Measurements from ENCODE around the gene DSTYK. TPM values are rescaled to one million over a fixed set of nuclear protein-coding genes. Genes with fewer than 3 reads are reported as not detected.

The DSTYK gene
- total and polyA plus RNA-seq, 9 donors, result 8.8 to 20.0 (median 18.0) TPM

GRCh38 chr1:205189131-205189530, 22.4 kb downstream of the DSTYK start:
- no peak for DNase-seq
- Histone ChIP-seq H3K4me1 (ENCODE audit: insufficient read depth) (peaks cover 18% of the 10 kb centered on the region), H3K4me3 (no peak overlapping the region), H3K27ac (no peak overlapping the region), H3K36me3 (no peaks in the 10 kb centered on the region), H3K27me3 (no peaks in the 10 kb centered on the region), H3K9me3 (no peaks in the 10 kb centered on the region)
- intact Hi-C loops (cut with DNase I), result no loop called here
- 35 to 46% (median 42%) methylated on average over 2 of the region's 2 CpGs for WGBS, 3 donors
- TF ChIP-seq POLR2A (IDR thresholded peaks at IDR 0.05), result no peak
- no peak for TF ChIP-seq CTCF (IDR thresholded peaks at IDR 0.05)
- no peak for TF ChIP-seq EP300 (IDR thresholded peaks at IDR 0.05)

GRCh38 chr1:205188596-205188995, 22.9 kb downstream of the DSTYK start:
- no peaks in the 10 kb centered on the region for H3K27me3 ChIP-seq
- DNase-seq, result no peak
- WGBS, 3 donors, result 42 to 86% (median 71%) methylated on average over 2 of the region's 2 CpGs
- H3K36me3 ChIP-seq, result no peaks in the 10 kb centered on the region
- no peak for TF ChIP-seq EP300 (IDR thresholded peaks at IDR 0.05)
- intact Hi-C loops (cut with DNase I), result no loop called here
- H3K27ac ChIP-seq, result no peak overlapping the region
- no peak overlapping the region for H3K4me3 ChIP-seq
- peaks cover 16% of the 10 kb centered on the region for H3K4me1 ChIP-seq (ENCODE audit: insufficient read depth)
- no peaks in the 10 kb centered on the region for H3K9me3 ChIP-seq

GRCh38 chr1:205188098-205188497, 23.4 kb downstream of the DSTYK start:
- H3K9me3 ChIP-seq, result no peaks in the 10 kb centered on the region
- no peaks in the 10 kb centered on the region for H3K36me3 ChIP-seq
- no peaks in the 10 kb centered on the region for H3K27me3 ChIP-seq
- TF ChIP-seq EP300 (IDR thresholded peaks at IDR 0.05), result no peak
- no peak for TF ChIP-seq POLR2A (IDR thresholded peaks at IDR 0.05)
- no peak for TF ChIP-seq CTCF (IDR thresholded peaks at IDR 0.05)
- intact Hi-C loops (cut with DNase I), result no loop called here
- 9 to 27% (median 13%) methylated on average over 2 of the region's 2 CpGs for WGBS, 3 donors
- H3K27ac ChIP-seq, result no peak overlapping the region
- no peak for DNase-seq
- H3K4me3 ChIP-seq, result no peak overlapping the region
- H3K4me1 ChIP-seq (ENCODE audit: insufficient read depth), result peaks cover 15% of the 10 kb centered on the region

- Histone ChIP-seq H3K9me3 (no peaks in the 10 kb centered on the region), H3K36me3 (no peaks in the 10 kb centered on the region), H3K4me3 (no peak overlapping the region), H3K4me1 (ENCODE audit: insufficient read depth) (peaks cover 15% of the 10 kb centered on the region), H3K27me3 (no peaks in the 10 kb centered on the region), H3K27ac (no peak overlapping the region)
- 79 to 86% (median 80%) methylated on average over 10 of the region's 10 CpGs for WGBS, 3 donors
- no peak for DNase-seq
- intact Hi-C loops (cut with DNase I), result no loop called here
- TF ChIP-seq EP300 (IDR thresholded peaks at IDR 0.05), result no peak
These were observed 24.1 kb downstream of the DSTYK start for GRCh38 chr1:205187420-205187819.

GRCh38 chr1:205186191-205186590, 25.3 kb downstream of the DSTYK start:
- Histone ChIP-seq H3K27me3 (no peaks in the 10 kb centered on the region), H3K27ac (no peak overlapping the region), H3K36me3 (no peaks in the 10 kb centered on the region), H3K4me3 (no peak overlapping the region), H3K4me1 (ENCODE audit: insufficient read depth) (peaks cover 10% of the 10 kb centered on the region), H3K9me3 (no peaks in the 10 kb centered on the region)
- intact Hi-C loops (cut with DNase I), result no loop called here
- TF ChIP-seq CTCF (IDR thresholded peaks at IDR 0.05) (no peak), POLR2A (IDR thresholded peaks at IDR 0.05) (no peak), EP300 (IDR thresholded peaks at IDR 0.05) (no peak)
- DNase-seq, result no peak
